ENCODE results near the gene POLRMT.
"Not testable (repeated sequence)": the region's sequence is repeated elsewhere in the genome, so short reads cannot be mapped to it uniquely, and the experiment has no call there.

Gene POLRMT

DNA sequence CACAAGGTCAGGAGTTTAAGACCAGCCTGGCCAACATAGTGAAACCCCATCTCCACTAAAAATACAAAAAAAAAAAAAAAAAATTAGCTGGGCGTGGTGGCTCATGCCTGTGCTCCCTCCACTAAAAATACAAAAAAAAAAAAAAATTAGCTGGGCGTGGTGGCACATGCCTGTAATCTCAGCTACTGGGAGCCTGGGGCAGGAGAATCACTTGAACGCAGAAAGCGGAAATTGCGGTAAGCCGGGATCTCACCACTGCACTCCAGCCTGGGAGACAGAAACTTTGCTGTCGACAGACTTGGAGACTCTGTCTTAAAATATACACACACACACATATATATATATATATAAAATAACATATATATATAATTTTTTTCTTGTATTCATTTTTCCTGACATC is 6.8 kb downstream of the POLRMT start:
- DNase-seq (ENCODE audit: low read depth), result peak; percentile 71

- DNase-seq (ENCODE audit: low read depth), result no peak
Measured at GRCh38 chr19:625257-625656, 8.1 kb downstream of the POLRMT start.

GRCh38 chr19:624433-625109 is 8.8 kb downstream of the POLRMT start:
- no peak for DNase-seq (ENCODE audit: low read depth)

DNA sequence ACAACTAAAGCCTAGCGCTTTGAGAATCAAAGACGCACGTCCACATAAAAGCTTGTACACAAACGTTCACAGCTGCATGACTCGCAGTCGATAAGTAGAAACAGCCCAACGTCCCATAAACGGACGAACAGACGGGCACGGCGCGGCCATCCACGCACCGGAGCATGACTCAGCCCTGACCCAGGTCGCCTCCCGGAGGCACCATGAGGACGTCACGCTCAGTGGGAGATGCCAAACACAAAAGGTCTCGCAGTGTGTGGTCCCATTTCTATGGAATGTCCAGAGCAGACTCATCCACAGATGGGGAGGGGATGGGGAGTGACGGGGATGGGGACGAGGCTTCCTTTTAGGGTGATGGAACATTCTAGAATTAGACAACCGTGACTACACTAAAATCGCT is 9.4 kb downstream of the POLRMT start:
- DNase-seq (ENCODE audit: low read depth), result peak; percentile 98

GRCh38 chr19:623175-623916 is 10.0 kb downstream of the POLRMT start:
- no peak for DNase-seq (ENCODE audit: low read depth)

DNA sequence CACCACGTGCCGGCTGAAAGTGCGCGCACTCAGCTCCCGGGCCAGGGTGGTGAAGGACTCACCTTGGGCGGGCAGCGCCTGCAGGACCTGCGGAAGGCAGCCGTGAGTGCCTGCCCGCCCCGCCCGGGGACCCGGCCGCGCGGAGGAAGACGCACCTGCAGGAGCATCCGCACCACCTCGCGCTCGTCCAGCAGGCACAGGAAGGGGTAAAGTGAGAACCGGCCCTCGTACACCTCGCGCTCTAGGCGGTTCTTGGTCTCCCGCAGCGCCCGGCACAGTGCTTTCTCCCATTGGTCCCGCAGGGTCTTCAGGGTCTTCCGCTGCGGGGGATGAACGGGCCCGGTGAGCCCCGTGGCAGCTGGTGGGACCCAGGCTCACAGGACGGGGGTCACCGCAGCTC is 10.7 kb downstream of the POLRMT start:
- DNase-seq (ENCODE audit: low read depth), result no peak

DNA sequence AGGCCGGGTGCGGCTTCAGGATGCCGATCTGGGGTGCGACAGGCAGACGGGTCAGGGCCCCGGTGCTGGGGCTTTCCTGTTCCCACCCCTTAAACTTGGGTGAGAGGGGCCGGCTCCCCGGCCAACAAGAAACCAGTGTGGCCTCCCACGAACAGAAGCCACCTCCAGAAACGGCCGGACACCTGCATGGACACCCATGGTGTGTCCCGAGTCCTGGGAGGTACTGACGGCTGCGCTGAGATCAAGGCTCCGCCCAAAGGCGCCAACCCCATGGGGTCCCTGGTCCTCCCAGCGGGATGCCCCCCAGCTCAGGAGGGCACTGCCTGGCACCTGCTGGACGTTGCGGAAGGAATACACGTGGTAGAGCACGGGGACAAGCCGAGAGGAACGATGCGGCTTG is 11.5 kb downstream of the POLRMT start:
- no peak for DNase-seq (ENCODE audit: low read depth)

DNA sequence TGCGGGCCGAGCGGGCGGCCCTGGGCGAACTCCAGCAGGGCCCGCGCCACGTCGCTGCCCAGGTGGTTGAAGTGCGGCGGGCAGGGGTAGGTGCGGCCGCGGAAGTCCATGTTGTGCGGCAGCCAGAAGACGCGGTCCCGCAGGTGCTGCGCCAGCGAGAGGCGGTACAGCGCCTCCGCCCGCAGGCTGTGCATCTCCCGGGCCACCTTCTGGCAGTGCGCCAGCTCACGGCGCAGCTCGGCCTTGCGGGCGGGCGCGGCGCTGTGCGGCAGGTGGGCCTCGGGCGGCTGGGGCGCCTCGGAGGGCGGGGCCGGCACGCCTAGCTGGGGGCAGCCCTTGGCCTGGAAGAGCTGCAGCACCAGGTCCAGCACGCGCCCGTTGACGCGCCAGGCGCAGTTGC is 12.1 kb downstream of the POLRMT start:
- not testable (repeated sequence) for DNase-seq (ENCODE audit: low read depth)

- no peak for DNase-seq (ENCODE audit: low read depth)
Measured at GRCh38 chr19:620166-620862, 13.0 kb downstream of the POLRMT start.

DNA sequence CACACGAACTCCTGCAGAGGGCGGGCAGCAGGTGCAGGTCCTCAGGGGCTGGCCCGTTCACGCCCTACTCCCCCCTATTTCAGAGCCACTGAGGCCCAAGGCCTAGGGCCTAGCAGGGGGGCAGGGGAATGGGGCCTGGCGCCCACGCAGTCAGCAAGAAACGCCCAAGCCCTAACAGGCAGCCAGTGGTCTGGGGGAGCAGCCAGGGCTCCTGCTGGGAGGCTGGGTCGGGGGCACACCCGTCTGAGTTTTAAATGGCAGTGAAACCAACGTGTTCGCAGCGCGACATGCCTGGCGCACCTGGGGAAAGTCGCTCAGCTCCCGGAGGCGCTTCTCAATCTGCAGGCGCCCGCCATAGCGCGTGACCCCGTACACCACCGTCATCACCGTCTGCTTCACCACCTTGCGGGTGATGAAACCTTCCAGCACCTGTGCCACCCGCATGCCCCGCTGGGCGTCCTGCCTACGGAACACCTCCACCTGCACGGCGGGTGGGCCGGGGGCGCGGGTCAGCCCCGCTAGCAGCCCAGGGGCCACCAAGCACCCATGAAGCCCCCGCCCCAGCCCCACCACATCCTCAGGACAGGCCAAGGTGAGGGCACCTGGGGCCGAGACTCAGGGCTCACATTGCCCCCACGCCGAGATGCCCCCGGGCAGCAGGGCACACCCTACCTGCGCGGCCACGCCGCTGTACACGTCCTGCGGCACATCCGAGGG is 13.9 kb downstream of the POLRMT start:
- no peak for DNase-seq (ENCODE audit: low read depth)

- DNase-seq (ENCODE audit: low read depth), result no peak
Measured at GRCh38 chr19:618674-619285, 14.6 kb downstream of the POLRMT start.

- DNase-seq (ENCODE audit: low read depth), result no peak
Measured at GRCh38 chr19:618247-618619, 15.1 kb downstream of the POLRMT start.

- DNase-seq (ENCODE audit: low read depth), result no peak
Measured at GRCh38 chr19:617551-618246, 15.6 kb downstream of the POLRMT start.

DNA sequence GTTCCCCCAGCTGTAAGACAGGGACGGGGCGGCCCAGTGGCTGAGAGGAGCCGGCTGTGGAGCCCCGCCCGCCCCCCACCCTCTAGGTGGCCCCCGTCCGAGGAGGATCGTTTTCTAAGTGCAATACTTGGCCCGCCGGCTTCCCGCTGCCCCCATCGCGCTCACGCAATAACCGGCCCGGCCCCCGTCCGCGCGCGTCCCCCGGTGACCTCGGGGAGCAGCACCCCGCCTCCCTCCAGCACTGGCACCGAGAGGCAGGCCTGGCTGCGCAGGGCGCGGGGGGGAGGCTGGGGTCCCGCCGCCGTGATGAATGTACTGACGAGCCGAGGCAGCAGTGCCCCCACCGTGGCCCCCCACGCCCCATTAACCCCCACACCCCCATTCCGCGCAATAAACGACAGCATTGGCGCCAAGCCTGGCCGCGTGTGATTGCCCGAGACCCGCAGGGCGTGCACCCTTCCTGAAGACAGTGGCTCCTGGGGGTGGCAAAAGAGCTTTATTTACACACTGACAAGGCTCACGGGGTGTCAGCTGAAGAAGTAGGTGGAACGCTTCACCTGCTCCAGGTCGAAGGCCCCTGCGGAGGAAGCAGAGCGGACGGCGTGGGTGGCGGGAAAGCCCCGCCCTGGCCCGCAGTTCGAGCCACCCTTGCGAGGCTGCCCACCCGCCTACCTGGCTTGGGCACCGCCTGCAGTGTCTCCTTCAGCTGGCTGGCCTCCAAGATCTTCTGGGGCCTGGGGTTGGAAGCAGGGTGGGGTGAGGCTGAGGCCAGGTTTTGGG is 16.4 kb downstream of the POLRMT start:
- no peak for DNase-seq (ENCODE audit: low read depth)

- DNase-seq (ENCODE audit: low read depth), result no peak
Measured at GRCh38 chr19:616062-616700, 17.2 kb downstream of the POLRMT start.

GRCh38 chr19:615619-616018 is 17.7 kb downstream of the POLRMT start:
- no peak for DNase-seq (ENCODE audit: low read depth)

DNA sequence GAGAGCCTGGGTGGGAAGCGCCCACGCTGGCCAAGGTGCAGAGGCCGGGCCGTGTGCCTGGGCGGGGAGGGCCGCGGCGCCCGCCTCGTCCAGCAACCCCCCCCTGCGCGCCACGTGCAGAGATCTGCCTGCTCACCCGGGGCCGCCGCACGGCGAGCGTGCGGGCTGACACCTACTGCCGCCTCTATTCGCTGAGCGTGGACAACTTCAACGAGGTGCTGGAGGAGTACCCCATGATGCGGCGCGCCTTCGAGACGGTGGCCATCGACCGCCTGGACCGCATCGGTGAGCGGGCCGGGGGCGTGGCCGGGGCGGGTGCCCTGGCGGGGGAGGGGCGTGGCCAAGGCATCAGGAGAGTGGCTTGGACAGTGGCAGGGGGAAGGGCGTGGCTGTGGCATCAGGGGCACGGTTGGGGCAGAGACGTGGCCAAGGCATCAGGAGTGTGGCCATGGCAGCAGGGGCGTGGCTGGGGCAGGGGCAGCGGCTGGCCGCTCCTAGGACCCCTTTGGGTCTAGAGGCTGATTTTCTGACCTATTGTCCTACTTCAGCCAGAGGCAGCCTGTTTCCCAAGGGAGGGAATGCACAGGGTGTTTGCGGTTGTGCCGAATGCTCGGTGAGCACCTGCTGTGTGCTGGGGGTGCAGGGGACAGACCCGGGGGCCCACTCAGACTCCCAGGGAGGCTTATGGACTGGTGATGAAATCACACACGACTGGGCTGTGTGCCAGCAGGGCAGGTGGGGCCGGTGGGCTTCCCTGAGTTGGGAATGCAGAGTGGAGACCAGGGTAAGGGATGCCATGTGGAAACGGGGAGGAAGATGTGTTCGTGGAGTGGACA is 19.4 kb downstream of the POLRMT start:
- DNase-seq (ENCODE audit: low read depth), result no peak

- DNase-seq (ENCODE audit: low read depth), result no peak
Measured at GRCh38 chr19:612941-613340, 20.4 kb downstream of the POLRMT start.

- peak; percentile 99 for DNase-seq (ENCODE audit: low read depth)
Measured at GRCh38 chr19:611481-611868, 21.9 kb downstream of the POLRMT start.

Measured in EH (cell line).